GM06990 (cell line): ENCODE measurements around the gene TSPAN9.

Experiments
- DNase-seq: peaks from one replicate; pipeline ENCODE4 v3.0.0-alpha.2; 2011; ENCODE audit not compliant: insufficient read length; ENCODE audit errors: extremely low read depth
- H3K27me3 ChIP-seq: replicated peaks from 2 replicates; pipeline ENCODE4 v1.6.0; 2011; ENCODE audit warnings: low read length; ENCODE audit not compliant: control insufficient read depth, insufficient read depth
- H3K36me3 ChIP-seq: 2 replicates; pipeline ENCODE4 v1.5.1; 2011; ENCODE audit warnings: low read length; ENCODE audit not compliant: control insufficient read depth, insufficient read depth
- H3K4me3 ChIP-seq: replicated peaks from 2 replicates; pipeline ENCODE4 v1.5.1; 2011; ENCODE audit warnings: low read depth, mild to moderate bottlenecking, control low read depth, low read length
- TF ChIP-seq, protein P1 (sequence below): IDR thresholded peaks from 2 replicates; pipeline ENCODE4 v1.5.1; 2011; ENCODE audit warnings: low read length, control low read depth, mild to moderate bottlenecking, inconsistent platforms; ENCODE audit not compliant: insufficient read depth, poor library complexity, severe bottlenecking

TSPAN9 gene

DNA sequence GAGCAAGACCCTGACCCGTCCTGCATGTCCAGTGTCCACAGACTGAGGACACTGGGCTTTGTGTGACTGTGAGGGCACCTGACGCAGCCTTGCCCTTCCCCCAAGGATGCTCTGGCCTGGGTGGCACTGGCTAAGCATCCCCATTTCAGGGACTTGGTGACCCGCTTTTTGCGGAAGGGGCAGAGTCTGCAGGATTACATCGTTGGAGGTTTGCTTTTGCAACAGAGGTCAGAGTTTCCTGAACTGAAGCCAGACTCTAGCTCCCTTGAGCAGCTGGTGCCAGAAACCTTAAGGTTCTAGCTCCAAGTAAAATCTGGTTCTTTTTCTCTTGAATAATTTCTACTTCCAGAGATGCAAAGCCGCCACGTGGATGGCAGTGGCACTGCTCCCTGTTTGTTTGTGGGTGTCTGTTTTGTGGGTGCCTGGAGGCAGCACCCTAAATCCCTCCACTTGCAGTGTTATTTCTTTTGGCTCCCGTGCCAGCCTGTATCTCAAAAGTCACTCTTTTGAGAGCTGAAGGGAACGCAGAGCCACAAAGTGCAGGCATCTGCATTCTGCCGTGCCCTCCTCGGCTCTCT is 184.7 kb downstream of the TSPAN9 start:
- TF ChIP-seq, protein P1, sequence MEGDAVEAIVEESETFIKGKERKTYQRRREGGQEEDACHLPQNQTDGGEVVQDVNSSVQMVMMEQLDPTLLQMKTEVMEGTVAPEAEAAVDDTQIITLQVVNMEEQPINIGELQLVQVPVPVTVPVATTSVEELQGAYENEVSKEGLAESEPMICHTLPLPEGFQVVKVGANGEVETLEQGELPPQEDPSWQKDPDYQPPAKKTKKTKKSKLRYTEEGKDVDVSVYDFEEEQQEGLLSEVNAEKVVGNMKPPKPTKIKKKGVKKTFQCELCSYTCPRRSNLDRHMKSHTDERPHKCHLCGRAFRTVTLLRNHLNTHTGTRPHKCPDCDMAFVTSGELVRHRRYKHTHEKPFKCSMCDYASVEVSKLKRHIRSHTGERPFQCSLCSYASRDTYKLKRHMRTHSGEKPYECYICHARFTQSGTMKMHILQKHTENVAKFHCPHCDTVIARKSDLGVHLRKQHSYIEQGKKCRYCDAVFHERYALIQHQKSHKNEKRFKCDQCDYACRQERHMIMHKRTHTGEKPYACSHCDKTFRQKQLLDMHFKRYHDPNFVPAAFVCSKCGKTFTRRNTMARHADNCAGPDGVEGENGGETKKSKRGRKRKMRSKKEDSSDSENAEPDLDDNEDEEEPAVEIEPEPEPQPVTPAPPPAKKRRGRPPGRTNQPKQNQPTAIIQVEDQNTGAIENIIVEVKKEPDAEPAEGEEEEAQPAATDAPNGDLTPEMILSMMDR, result no peak
- DNase-seq, result no peak
- H3K27me3 ChIP-seq, result peaks cover 5% of the 10 kb centered on the region
- H3K36me3 ChIP-seq, result no peaks in the 10 kb centered on the region
- no peak overlapping the region for H3K4me3 ChIP-seq

DNA sequence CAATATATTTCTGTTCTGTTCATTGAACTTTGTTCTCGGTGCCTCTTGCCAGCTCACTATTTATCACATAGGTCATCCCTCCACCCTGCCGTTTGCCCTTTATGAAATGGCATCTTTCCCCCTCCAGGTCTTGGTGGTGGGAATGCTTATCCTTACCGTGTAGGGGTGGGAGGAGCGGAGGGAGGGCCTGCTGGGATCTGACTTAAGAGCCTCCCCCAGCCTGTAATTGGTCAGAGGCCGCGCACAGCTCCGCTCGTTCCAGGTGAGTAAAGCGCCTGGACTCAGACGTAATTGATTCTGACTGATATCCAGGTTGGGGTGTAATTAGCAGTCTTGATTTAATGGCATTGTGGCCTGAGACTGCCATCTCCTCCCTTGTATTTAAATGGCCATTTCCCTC is 185.3 kb downstream of the TSPAN9 start:
- H3K36me3 ChIP-seq, result no peaks in the 10 kb centered on the region
- DNase-seq, result no peak
- peaks cover 5% of the 10 kb centered on the region for H3K27me3 ChIP-seq
- TF ChIP-seq, protein P1, result no peak
- no peak overlapping the region for H3K4me3 ChIP-seq

DNA sequence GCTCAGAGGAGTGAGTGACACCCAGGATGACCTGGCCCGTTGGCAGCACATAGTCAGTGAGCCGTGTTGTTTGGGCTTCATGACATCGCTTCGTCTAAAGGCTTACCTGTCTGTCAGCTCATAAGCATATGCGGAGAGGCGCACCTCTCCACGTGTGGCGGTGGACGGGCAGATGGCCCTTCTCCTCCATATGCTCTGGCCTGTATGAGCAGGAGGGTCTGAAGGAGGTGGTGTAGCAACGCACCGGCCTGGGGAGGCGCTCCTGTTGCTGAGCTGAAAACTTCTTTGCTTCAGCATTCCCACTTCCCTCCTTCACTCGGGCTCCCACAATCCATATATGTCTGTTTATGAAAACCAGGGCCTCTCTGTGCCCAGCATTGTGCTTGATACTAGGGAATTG is 186.1 kb downstream of the TSPAN9 start:
- no peaks in the 10 kb centered on the region for H3K36me3 ChIP-seq
- no peak overlapping the region for H3K4me3 ChIP-seq
- H3K27me3 ChIP-seq, result peaks cover 6% of the 10 kb centered on the region
- DNase-seq, result no peak
- TF ChIP-seq, protein P1, result no peak

DNA sequence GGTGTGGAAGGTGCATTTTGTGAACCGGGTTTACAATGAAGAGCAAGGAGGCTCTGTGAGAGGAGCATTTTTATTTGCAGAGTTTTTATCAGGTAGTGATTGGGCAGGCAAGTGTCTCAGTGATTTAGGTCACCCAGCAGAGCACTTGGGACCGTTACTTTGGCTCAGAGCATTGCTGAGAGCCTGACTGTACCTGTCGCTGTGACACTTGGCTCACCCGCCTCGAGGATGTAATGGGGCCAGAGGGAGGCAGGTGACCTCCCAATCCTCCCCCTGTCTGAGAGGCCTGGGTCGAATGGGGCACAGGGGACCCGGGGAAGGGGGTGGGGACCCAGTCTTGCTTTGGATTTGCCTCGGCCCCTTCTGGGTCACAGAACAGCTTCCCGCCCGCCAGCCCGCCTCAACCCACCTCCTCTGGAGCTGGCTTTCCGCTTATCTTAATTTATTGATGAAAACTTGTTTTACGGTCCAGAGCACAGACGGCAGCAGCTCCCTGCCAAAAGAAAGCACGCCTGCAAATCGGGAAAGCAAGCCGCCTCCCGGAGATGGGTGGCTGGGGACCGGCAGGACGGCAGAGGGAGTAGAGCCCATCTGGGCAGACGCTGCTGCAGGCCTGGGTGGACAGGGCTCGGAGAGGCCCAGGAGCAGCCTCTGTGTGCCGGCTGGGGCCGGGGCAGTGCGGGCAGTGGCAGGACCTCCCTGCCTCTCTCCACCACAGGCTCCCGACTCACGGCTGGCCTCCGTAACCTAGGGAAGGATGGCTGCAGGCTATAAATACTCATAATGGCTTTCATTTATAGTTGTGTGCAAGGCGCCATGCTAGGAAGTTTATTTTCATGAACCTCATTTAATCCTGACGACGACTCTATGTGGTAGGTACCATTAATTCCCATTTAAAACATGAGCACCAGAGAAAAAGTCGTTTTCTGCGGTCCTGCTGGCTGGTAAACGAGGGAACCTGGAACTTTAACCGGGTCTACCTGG is 187.1 kb downstream of the TSPAN9 start:
- Histone ChIP-seq H3K27me3 (peaks cover 6% of the 10 kb centered on the region), H3K36me3 (no peaks in the 10 kb centered on the region), H3K4me3 (no peak overlapping the region)
- TF ChIP-seq, protein P1, result no peak
- no peak for DNase-seq

DNA sequence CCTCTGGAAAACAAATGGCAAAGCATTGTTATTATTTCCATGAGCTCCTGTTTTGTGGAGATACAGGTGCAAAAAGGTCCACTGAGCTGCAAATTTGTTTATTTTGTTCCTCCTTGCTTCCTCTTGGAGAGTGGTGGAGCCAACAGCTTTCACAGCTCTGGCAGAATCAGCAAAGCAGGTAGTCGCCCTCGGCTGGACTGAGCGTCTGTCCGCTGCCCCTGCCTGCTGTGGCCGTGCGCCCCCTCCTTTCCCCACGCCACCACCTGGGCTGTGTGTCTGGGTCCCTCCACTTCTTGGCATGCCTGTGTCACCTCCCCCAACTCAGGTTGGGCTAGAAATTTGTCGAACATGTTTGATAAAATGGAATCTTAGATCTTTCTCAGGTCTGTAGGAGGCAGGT is 188.2 kb downstream of the TSPAN9 start:
- TF ChIP-seq, protein P1, result no peak
- Histone ChIP-seq H3K27me3 (peaks cover 6% of the 10 kb centered on the region), H3K4me3 (no peak overlapping the region), H3K36me3 (no peaks in the 10 kb centered on the region)
- DNase-seq, result no peak
